D721Med (cell line): Measurements from ENCODE around the gene SAFB.

Experiments
- DNase-seq: peaks from one replicate; pipeline ENCODE4 v3.0.0; 2011; ENCODE audit warnings: low spot score; ENCODE audit not compliant: insufficient read length
- FAIRE-seq: peaks from 2 replicates; lab custom pipeline; 2011; peaks lifted over from hg19 to GRCh38; lab: Jason Lieb, UNC
- CTCF ChIP-seq: IDR thresholded peaks from 2 replicates; pipeline ENCODE4 v1.5.1; 2012; ENCODE audit warnings: mild to moderate bottlenecking, control low read depth; ENCODE audit not compliant: insufficient read depth; ENCODE audit errors: missing control alignments

Gene SAFB

GRCh38 chr19:5672708-5673459 is 50.0 kb downstream of the SAFB start:
- TF ChIP-seq CTCF = no peak
- no peak for FAIRE-seq
- DNase-seq = no peak

GRCh38 chr19:5673752-5674151 is 50.9 kb downstream of the SAFB start:
- DNase-seq (no peak), FAIRE-seq (no peak)
- TF ChIP-seq CTCF = no peak

- no peak for TF ChIP-seq CTCF
- no peak for FAIRE-seq
- DNase-seq = no peak
Measured at GRCh38 chr19:5674714-5675113, 51.8 kb downstream of the SAFB start.

DNA sequence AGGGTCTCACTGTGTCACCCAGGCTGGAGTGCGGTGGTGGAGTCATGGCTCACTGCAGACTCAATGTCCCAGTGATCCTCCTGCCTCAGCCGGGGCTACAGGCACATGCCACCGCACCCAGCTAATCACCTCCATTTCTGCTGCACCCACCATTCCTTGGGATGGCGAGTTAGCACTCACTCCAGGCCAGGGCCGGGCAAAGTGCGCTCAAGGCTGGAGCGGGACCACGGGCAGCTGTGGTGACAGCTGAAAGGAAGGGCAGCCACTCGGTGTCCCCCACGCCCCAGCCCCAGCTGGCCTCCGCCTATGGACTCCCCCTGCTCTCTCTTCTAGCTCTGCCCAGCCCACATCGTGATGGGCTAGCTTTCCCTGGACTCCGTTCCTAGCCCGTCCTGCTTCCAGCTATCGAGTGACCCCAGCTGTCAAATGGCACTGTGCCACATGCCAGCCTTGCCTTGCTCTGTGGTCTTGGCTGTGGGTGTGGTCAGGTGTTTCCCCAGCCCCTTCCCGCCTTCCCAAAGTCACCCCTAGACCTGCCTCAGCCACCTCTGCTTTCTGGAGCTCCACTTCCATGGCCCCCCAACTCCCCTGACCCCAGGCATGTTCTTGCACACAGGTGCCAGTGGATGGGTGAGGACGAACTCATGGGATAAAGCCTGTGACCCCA is 53.4 kb downstream of the SAFB start:
- TF ChIP-seq CTCF = no peak
- no peak for DNase-seq
- no peak for FAIRE-seq

DNA sequence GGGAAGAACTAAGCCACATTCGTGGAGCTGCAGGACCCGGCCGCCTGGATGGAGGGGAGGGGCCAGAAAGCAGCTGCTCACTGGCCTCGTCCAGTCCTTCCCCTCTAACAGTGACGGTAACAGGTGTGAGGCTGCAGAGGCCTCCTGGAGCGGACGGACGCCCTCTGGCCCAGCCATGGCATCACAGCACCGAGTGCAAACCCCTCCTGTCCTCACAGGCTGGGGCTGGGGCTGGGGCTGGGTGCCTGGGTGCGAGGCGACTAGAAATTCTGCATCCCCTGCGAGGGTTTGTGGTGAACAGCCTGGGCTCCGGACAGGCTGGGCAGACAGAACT is 53.9 kb downstream of the SAFB start:
- no peak for FAIRE-seq
- TF ChIP-seq CTCF = no peak

DNA sequence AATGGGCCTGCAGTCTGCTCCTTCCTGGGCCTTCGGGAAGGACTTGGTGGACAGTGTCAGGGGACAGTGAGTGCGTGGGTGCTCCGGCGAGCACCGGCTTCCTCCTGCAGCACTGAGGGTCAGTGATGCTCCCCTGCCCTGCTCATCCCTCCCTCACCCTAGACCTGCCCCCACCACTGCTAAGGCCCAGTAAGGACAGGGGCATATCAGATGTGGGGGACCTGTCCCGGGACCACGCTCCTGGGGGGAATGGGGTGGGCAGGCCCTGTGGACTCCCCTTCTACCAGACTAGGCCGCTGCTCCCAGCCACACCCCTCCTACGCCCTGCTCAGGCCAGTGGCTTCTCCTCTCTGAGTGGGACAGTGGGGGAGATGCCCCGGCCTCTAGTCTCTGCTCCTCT is 54.3 kb downstream of the SAFB start:
- TF ChIP-seq CTCF = no peak
- DNase-seq = no peak
- no peak for FAIRE-seq

More for the DNA sequence above, 53.9 kb downstream of the SAFB start:
- DNase-seq = no peak

- FAIRE-seq (no peak), DNase-seq (no peak)
- no peak for TF ChIP-seq CTCF
Measured at GRCh38 chr19:5677580-5677979, 54.7 kb downstream of the SAFB start.
